PC-3 (cell line): ENCODE results near the gene UNG. TPM values are rescaled to one million over a fixed set of nuclear protein-coding genes. Genes with fewer than 3 reads are reported as not detected.

Source experiments
- ATAC-seq: fragments of 200-7000 bp; cut with Tn5 transposase; 2 replicates; pipeline ENCODE4 v1.9.1; 2020; ENCODE audit warnings: mild to moderate bottlenecking, moderate library complexity
- BruUV-seq: library from RNA; stranded (reverse); fragments of 400-500 nt; replicated peaks from 2 replicates; lab custom pipeline; 2021; lab: Mats Ljungman, UMichigan
- CTCF ChIA-PET: fragments of 300-600 bp; sonication (Branson Sonifier 250); formaldehyde crosslinking; loops from one replicate; lab custom pipeline; 2022; ENCODE audit warnings: antibody characterized with exemption; lab: Charles Lee
- POLR2A ChIA-PET: fragments of 300-600 bp; sonication (Branson Sonifier 250); formaldehyde crosslinking; loops from one replicate; lab custom pipeline; 2022; ENCODE audit warnings: antibody characterized with exemption; ENCODE audit not compliant: unreplicated experiment; lab: Charles Lee
- DNase-seq: peaks from one replicate; pipeline ENCODE4 v3.0.0-alpha.2; 2015
- H2AFZ ChIP-seq: fragments of 300-600 bp; sonication (generic); 2 replicates; pipeline ENCODE4 v1.6.0; 2016; ENCODE audit warnings: antibody characterized with exemption, low read length
- H3F3A ChIP-seq: fragments of 300-600 bp; sonication (generic); one replicate; pipeline ENCODE4 v1.6.0; 2017; ENCODE audit warnings: antibody characterized with exemption, low read length, control low read depth, mild to moderate bottlenecking; ENCODE audit not compliant: unreplicated experiment
- H3K27ac ChIP-seq: fragments of 300-600 bp; sonication (generic); 2 replicates; pipeline ENCODE4 v1.5.1; 2016; ENCODE audit warnings: mild to moderate bottlenecking, low read length
- H3K27me3 ChIP-seq: fragments of 300-600 bp; sonication (generic); 2 replicates; pipeline ENCODE4 v1.6.1; 2016; ENCODE audit warnings: low read length, mixed read lengths
- H3K36me3 ChIP-seq: fragments of 300-600 bp; sonication (generic); 2 replicates; pipeline ENCODE4 v1.6.1; 2016; ENCODE audit warnings: low read depth, mixed run types, low read length, mixed read lengths
- H3K4me1 ChIP-seq: fragments of 300-600 bp; sonication (generic); 2 replicates; pipeline ENCODE4 v1.5.1; 2016; ENCODE audit warnings: low read length; ENCODE audit not compliant: insufficient read depth
- H3K4me2 ChIP-seq: fragments of 300-600 bp; sonication (generic); 2 replicates; pipeline ENCODE4 v1.6.0; 2016; ENCODE audit warnings: low read length
- H3K4me3 ChIP-seq: fragments of 300-600 bp; sonication (generic); 2 replicates; pipeline ENCODE4 v1.5.1; 2016; ENCODE audit warnings: mild to moderate bottlenecking, low read length, mixed read lengths
- H3K79me2 ChIP-seq: fragments of 300-600 bp; sonication (generic); 2 replicates; pipeline ENCODE4 v1.6.1; 2017; ENCODE audit warnings: low read length, mixed read lengths
- H3K9ac ChIP-seq: fragments of 300-600 bp; sonication (generic); 2 replicates; pipeline ENCODE4 v1.6.0; 2016; ENCODE audit warnings: mild to moderate bottlenecking, low read length
- H3K9me2 ChIP-seq: fragments of 300-600 bp; sonication (generic); replicated peaks from 2 replicates; pipeline ENCODE4 v1.6.1; 2016; ENCODE audit warnings: mixed run types, low read length, mixed read lengths
- H3K9me3 ChIP-seq: fragments of 300-600 bp; sonication (generic); 2 replicates; pipeline ENCODE4 v1.6.1; 2016; ENCODE audit warnings: low read length, mixed read lengths
- H4K20me1 ChIP-seq: fragments of 300-600 bp; sonication (generic); 2 replicates; pipeline ENCODE4 v1.6.1; 2016; ENCODE audit warnings: low read length, mixed read lengths
- CTCF ChIP-seq: fragments of 300-600 bp; sonication (generic); conservative IDR thresholded peaks from 2 replicates; pipeline ENCODE4 v1.5.1; 2017; ENCODE audit warnings: antibody characterized with exemption, low read depth, mild to moderate bottlenecking, low read length
- EZH2 ChIP-seq: fragments of 300-600 bp; sonication (generic); IDR thresholded peaks from one replicate; pipeline ENCODE4 v1.6.1; 2017; ENCODE audit warnings: antibody characterized with exemption, mild to moderate bottlenecking, low read length; ENCODE audit not compliant: unreplicated experiment
- EZH2phosphoT487 ChIP-seq: fragments of 300-600 bp; sonication (generic); IDR thresholded peaks from 2 replicates; pipeline ENCODE4 v1.6.1; 2018; ENCODE audit warnings: mild to moderate bottlenecking, antibody characterized with exemption, low read length, borderline replicate concordance
- intact Hi-C: fragments of 100-400 bp; cut with micrococcal nuclease; formaldehyde crosslinking; loops from 2 replicates; pipeline ENCODE4 v1.9.0; 2023
- total RNA-seq: library from RNA; depleted of rRNA; stranded (reverse); fragments of >200 nt; gene quantifications from 2 replicates; pipeline ENCODE4 v1.2.3, GENCODE V29; 2014

Gene UNG
- total RNA-seq, 1 experiment from 2014 or later: 168 TPM

GRCh38 chr12:109150124-109150640, 52.8 kb downstream of the UNG start:
- Histone ChIP-seq H3K27me3 (no peaks in the 10 kb centered on the region), H3K27ac (no peak overlapping the region), H3K9me2 (no peaks in the 10 kb centered on the region), H4K20me1 (no peaks in the 10 kb centered on the region), H3K4me3 (no peak overlapping the region), H3K36me3 (no peaks in the 10 kb centered on the region), H2AFZ (no peak overlapping the region), H3K9me3 (no peaks in the 10 kb centered on the region), H3F3A (no peaks in the 10 kb centered on the region), H3K4me1 (peaks cover 12% of the 10 kb centered on the region), H3K9ac (no peak overlapping the region), H3K4me2 (no peak overlapping the region), H3K79me2 (0 out of 2 replicates have a peak, but pooled peaks cover under 1% of the 10 kb centered on the region)
- ChIA-PET CTCF (interaction anchor here (0.6 kb wide), 1 partner anchor 193 kb away, joined by 4 read pairs; no protein-coding TSS in a partner anchor), POLR2A (no interaction called here)
- ATAC-seq: no peak
- DNase-seq: no peak
- no TSS peak for BruUV-seq
- no peak for TF ChIP-seq EZH2phosphoT487
- TF ChIP-seq CTCF: no peak
- TF ChIP-seq EZH2: no peak
- intact Hi-C loops: loop anchor here (5.0 kb wide), 1 partner anchor 38 kb away; no protein-coding TSS in a partner anchor

- Histone ChIP-seq H3K4me3 (no peak overlapping the region), H3K4me2 (no peak overlapping the region), H3K27me3 (no peaks in the 10 kb centered on the region), H4K20me1 (no peaks in the 10 kb centered on the region), H3K4me1 (peaks cover 12% of the 10 kb centered on the region), H3K36me3 (no peaks in the 10 kb centered on the region), H2AFZ (no peak overlapping the region), H3F3A (no peaks in the 10 kb centered on the region), H3K79me2 (peaks cover 13% of the 10 kb centered on the region), H3K9me2 (no peaks in the 10 kb centered on the region), H3K27ac (no peak overlapping the region), H3K9me3 (no peaks in the 10 kb centered on the region), H3K9ac (no peak overlapping the region)
- intact Hi-C loops: loop anchor here (5.0 kb wide), 1 partner anchor 39 kb away; no protein-coding TSS in a partner anchor
- no TSS peak for BruUV-seq
- no peak for TF ChIP-seq EZH2
- no peak for TF ChIP-seq CTCF
- no peak for TF ChIP-seq EZH2phosphoT487
- DNase-seq (no peak), ATAC-seq (no peak)
- ChIA-PET POLR2A (interaction anchor here (0.6 kb wide), 1 partner anchor 53 kb away, joined by 4 read pairs; no protein-coding TSS in a partner anchor), CTCF (no interaction called here)
These were observed 54.1 kb downstream of the UNG start for GRCh38 chr12:109151457-109151856.

- ChIA-PET CTCF (interaction anchor here (0.5 to 1.2 kb wide), 2 partner anchors 41 to 240 kb away, joined by 3 read pairs; no protein-coding TSS in a partner anchor), POLR2A (interaction anchor here (0.6 to 0.7 kb wide), 5 partner anchors 16 to 538 kb away, joined by 3 to 10 read pairs (median 3); no protein-coding TSS in a partner anchor)
- ATAC-seq (peak; percentile 2; the same call in 1 of the 2 replicates), DNase-seq (no peak)
- Histone ChIP-seq H3K9ac (peak overlapping the region; percentile 27; the same call in 1 of the 2 replicates), H3K9me3 (no peaks in the 10 kb centered on the region), H3K4me3 (peak overlapping the region; percentile 89), H3K36me3 (no peaks in the 10 kb centered on the region), H3F3A (no peaks in the 10 kb centered on the region), H4K20me1 (no peaks in the 10 kb centered on the region), H3K79me2 (peaks cover 19% of the 10 kb centered on the region), H3K4me1 (peaks cover 12% of the 10 kb centered on the region), H3K27me3 (no peaks in the 10 kb centered on the region), H3K27ac (no peak overlapping the region), H3K9me2 (no peaks in the 10 kb centered on the region), H2AFZ (peak overlapping the region; percentile 97), H3K4me2 (peak overlapping the region; percentile 90)
- BruUV-seq: TSS peak; percentile 89
- TF ChIP-seq EZH2: no peak
- no peak for TF ChIP-seq EZH2phosphoT487
- TF ChIP-seq CTCF: no peak
- intact Hi-C loops: loop anchor here (5.0 kb wide), 1 partner anchor 42 kb away; no protein-coding TSS in a partner anchor
These were observed 56.5 kb downstream of the UNG start for GRCh38 chr12:109153821-109154441.
